ENCODE data around the gene SLC35D2.
"Not testable (repeated sequence)": the region's sequence is repeated elsewhere in the genome, so short reads cannot be mapped to it uniquely, and the experiment has no call there.

SLC35D2 gene

GRCh38 chr9:96400132-96400910 is 16.8 kb upstream of the SLC35D2 start:
- no peak for DNase-seq (ENCODE audit: low spot score)

GRCh38 chr9:96399325-96399633 is 15.8 kb upstream of the SLC35D2 start:
- DNase-seq (ENCODE audit: low spot score), result no peak

- no peak for DNase-seq (ENCODE audit: low spot score)
These were observed 15.2 kb upstream of the SLC35D2 start for GRCh38 chr9:96398582-96399324.

GRCh38 chr9:96395964-96396363 is 12.5 kb upstream of the SLC35D2 start:
- no peak for DNase-seq (ENCODE audit: low spot score)

DNA sequence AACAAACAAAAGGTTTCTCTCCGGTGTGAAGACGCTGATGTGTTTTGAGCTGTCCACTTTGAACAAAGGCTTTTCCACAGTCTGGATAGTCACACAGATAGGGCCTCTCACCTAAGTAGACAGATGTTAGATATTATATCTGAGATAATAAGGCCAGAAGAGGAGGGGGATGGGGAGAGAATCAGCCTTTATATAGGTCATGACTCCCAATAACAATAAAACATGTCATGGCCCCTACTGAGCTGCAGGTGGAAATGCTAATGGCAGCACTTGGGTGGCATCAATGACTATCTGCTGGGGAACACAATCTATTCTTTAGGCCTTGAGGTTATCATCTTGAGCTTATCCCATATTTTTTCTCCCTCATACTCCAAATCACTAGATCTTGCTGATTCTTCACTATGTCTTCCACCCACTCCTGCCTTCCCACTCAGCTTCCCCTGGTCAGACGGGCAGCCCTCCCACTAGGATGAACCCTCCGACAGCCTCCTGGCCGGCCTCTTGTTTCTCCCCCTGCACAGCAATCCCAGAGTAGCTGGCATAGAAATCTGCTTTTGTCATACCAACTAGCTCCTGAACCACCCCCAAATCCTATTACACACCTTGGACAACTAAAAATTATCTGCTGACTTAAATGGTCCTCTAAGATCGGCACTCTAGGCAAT is 11.5 kb upstream of the SLC35D2 start:
- no peak for DNase-seq (ENCODE audit: low spot score)

- no peak for DNase-seq (ENCODE audit: low spot score)
These were observed 8.8 kb upstream of the SLC35D2 start for GRCh38 chr9:96392263-96392662.

- DNase-seq (ENCODE audit: low spot score), result no peak
These were observed 7.7 kb upstream of the SLC35D2 start for GRCh38 chr9:96391021-96391765.

- no peak for DNase-seq (ENCODE audit: low spot score)
These were observed 4.6 kb upstream of the SLC35D2 start for GRCh38 chr9:96388144-96388543.

DNA sequence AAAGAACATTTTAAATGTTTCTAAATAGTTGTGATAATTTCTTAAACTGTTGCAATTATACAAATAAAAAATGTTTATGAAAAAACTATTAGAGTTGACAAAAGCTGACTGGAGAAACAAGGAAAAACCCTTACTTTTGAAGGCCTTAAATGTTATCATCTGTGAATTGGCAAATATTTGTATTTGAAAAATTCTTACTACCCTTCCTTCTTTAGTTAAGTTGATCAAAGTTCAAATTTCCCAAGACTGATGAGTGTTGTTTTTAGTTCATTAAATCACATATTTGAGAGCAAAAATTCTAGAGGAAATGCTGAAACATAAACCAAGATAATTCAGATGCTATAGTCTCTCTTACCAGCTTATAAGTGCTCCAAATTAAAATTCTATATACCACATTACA is 2.6 kb upstream of the SLC35D2 start:
- no peak for DNase-seq (ENCODE audit: low spot score)

DNA sequence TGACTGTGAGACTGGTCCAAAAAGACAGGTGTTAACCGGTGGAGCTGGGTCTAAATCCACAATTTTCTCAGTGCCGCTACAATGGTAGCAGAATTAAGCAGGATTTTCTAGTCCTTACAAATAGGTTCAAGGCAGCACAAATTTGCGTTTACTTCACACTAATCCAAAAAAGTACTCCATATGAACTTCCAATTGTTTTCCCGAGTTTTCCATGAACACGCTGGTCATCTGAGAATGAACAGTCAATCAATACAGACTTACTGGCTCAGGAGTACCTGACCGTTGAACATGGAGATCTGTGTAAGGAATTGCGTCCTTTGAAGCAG is 709 bp downstream of the SLC35D2 start:
- no peak for DNase-seq (ENCODE audit: low spot score)

GRCh38 chr9:96382175-96382574 is 1.3 kb downstream of the SLC35D2 start:
- no peak for DNase-seq (ENCODE audit: low spot score)

DNA sequence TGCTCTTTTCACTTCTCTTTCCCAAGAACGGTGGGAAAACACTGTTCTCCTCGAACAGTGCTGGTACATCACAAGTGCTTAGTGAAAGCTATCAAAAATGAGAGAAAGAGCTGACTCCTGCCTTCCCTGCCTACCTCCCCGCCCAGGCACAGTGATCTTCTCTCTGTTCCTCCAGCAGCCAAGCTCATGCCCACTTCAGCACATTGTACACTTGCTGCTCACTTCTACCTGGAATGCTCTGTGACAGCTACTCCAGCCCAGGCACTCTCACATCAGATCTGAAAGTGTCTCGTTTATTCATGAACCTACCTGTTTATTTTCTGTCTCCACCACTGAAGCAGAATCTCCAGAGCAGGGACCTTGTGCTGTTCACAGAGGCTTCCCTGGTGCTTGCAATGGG is 1.8 kb downstream of the SLC35D2 start:
- no peak for DNase-seq (ENCODE audit: low spot score)

GRCh38 chr9:96381125-96381524 is 2.4 kb downstream of the SLC35D2 start:
- DNase-seq (ENCODE audit: low spot score), result no peak

GRCh38 chr9:96379461-96379860 is 4.0 kb downstream of the SLC35D2 start:
- no peak for DNase-seq (ENCODE audit: low spot score)

DNA sequence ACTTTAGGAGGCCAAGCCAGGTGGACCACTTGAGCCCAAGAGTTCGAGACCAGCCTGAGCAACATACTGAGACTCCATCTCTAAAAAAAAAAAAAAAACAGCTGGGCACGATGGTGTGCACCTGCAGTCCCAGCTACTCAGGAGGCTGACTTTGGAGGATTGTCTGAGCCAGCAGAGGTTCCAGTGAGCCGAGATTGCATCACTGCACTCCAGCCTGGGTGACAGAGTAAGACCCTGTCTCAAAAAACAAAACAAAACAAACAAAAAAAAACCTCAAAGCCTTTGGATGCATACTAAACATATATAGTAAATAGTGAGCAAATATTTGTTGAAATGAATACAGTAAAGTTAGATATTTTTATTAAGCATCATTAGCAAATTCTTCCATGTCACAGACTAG is 5.3 kb downstream of the SLC35D2 start:
- DNase-seq (ENCODE audit: low spot score), result no peak

DNA sequence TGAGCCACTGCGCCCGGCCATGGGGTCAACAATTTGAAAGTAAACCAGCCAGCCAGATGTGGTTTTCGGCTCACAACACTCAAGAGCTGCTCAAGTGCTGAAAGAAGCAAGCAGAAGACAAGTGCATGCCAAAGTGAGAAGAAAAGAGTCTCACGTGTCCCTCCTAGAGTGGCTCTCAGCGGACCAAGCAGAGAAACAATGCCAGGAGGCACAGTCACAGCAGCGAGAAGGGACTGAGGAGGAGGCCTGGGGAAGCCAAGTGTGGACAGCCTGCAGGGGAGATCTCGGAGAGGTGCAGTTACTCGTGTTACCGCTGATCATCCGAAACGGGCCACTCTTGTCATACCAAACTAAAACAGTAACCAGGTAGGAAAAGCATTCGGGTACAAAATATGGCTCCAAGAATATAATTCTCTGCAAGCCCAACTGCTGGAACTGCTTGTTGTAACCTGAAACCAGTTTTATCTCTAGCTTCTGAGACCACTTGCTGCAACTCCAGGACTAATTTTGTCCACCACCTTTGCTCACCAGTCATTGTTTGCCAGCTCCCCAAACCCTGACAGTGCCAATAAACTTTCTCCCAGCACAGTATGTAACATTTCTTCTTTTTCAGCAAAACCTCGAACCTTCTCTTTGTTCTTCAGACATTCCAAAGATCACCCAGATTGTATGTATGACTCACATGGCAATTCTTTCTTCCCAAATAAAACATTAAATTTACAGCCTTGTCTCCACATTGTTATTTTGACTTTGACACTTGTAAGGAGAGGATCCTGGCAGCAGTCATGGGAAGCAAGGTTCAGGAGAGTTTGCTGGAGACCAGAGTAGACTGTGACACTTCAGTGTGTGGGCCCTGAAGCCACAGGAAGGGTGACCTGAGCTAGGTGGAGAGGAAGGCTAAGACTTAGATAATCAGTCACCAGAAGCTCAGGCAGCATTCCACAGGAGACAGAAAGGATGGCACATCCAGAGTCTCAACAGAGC is 6.3 kb downstream of the SLC35D2 start:
- peak; percentile 31 for DNase-seq (ENCODE audit: low spot score)

- DNase-seq (ENCODE audit: low spot score), result not testable (repeated sequence)
These were observed 8.0 kb downstream of the SLC35D2 start for GRCh38 chr9:96375507-96375906.

GRCh38 chr9:96367943-96368342 is 15.6 kb downstream of the SLC35D2 start:
- no peak for DNase-seq (ENCODE audit: low spot score)

DNA sequence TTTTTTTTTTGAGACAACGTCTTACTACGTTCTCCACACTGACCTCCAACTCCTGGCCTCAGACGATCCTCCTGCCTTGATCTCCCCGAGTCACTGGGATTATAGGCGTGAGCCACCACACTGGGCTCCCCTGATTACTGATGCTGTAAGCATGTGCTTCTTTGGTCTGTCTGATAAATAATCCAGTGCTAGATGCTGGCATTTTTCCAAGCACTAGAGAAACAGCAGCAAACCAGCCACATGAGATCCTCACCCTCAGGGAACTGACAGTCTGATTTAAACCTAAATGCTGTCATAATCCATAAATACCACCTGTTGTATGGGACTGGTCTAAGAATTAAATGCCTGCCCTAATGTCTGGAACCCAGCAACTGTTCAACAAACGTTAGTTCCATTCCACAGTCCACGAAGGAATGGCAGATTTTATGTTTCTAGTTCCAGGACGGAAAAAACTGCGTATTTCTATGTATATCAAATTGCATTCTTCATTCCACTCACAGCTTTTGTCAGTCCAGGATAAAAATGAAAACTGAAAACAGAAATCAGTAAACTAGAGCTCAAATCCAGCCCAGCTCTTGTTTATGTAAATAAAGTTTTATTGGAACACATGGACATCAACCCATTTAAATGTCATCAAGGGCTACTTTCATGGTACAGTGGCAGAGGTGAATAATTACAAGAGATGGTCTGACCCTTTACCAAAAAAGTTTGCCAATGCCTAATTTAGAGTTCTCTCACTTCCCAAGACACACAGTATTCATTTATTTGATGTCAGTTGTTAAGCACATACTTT is 20.1 kb downstream of the SLC35D2 start:
- no peak for DNase-seq (ENCODE audit: low spot score)

DNA sequence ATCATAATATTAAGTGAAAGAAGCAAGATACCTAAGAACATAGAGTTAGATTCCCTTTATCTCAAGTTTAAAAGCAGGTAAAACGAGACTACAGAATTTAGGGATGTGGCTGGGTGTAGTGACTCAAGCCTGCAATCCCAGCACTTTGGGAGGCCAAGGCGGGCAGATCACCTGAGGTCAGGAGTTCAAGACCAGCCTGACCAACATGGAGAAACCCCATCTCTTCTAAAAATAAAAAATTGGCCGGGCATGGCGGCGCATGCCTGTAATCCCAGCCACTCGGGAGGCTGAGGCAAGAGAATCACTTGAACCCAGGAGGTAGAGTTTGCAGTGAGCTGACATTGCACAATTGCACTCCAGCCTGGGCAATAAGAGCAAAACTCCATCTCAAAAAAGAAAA is 21.4 kb downstream of the SLC35D2 start:
- not testable (repeated sequence) for DNase-seq (ENCODE audit: low spot score)

DNA sequence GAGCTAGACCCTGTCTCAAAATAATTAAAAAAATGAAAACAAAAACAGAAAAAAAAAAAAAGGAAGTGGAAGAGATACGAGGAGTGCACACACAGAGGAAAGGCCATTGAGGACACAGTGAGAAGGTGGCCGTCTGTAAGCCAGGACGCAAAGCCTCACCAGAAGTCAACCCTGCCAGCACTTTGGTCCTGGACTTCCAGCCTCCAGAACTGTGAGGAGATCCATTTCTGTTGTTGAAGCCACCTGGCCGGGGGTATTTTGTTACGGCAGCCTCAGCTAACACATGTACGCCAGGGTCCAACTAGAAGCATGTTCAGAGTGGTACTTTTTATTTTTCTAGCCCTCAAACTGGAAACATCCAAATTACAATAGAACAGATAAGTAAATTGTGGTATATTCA is 21.8 kb downstream of the SLC35D2 start:
- no peak for DNase-seq (ENCODE audit: low spot score)

Measured in AG20443 (cell line).